Muscle layer of duodenum (tissue), 2 donors: Measurements from ENCODE around the gene BTBD9.

Experiments used
- H3K27ac ChIP-seq: one replicate; pipeline ENCODE4 v1.7.0; 2013; ENCODE audit warnings: mild to moderate bottlenecking, low read length
- H3K27me3 ChIP-seq: one replicate; pipeline ENCODE4 v1.7.0; 2013; ENCODE audit warnings: low read depth, mild to moderate bottlenecking, control low read depth, low read length
- H3K36me3 ChIP-seq, 2 donors: one replicate each; pipeline ENCODE4 v1.7.0; 2013; ENCODE audit warnings: low read length in 2 of 2, control low read depth in 1 of 2, mild to moderate bottlenecking in 1 of 2; ENCODE audit not compliant: insufficient read depth in 2 of 2, control insufficient read depth in 1 of 2
- H3K4me1 ChIP-seq, 2 donors: one replicate each; pipeline ENCODE4 v1.7.0; 2013; ENCODE audit warnings: low read length in 2 of 2, mild to moderate bottlenecking in 2 of 2, control low read depth in 1 of 2, moderate library complexity in 1 of 2; ENCODE audit not compliant: insufficient read depth in 2 of 2, control insufficient read depth in 1 of 2
- H3K4me3 ChIP-seq, 2 donors: one replicate each; pipeline ENCODE4 v1.7.0; 2013; ENCODE audit warnings: low read length in 2 of 2, low read depth in 1 of 2, mild to moderate bottlenecking in 1 of 2
- H3K9me3 ChIP-seq, 2 donors: one replicate each; pipeline ENCODE4 v1.7.0; 2013; ENCODE audit warnings: low read length in 2 of 2, control low read depth in 1 of 2, mild to moderate bottlenecking in 1 of 2; ENCODE audit not compliant: control insufficient read depth in 1 of 2
- donor health status: healthy.

The BTBD9 gene

GRCh38 chr6:38305995-38306681, 333.6 kb downstream of the BTBD9 start:
- Histone ChIP-seq H3K4me1 (peaks cover 0 to 4% of the 10 kb centered on the region in 2 donors), H3K4me3 (no peak overlapping the region), H3K36me3 (no peaks in the 10 kb centered on the region), H3K27me3 (no peaks in the 10 kb centered on the region), H3K9me3 (no peaks in the 10 kb centered on the region), H3K27ac (no peak overlapping the region)

GRCh38 chr6:38302838-38303237, 336.9 kb downstream of the BTBD9 start:
- H3K4me3 ChIP-seq = no peak overlapping the region
- H3K27me3 ChIP-seq = no peaks in the 10 kb centered on the region
- H3K36me3 ChIP-seq = no peaks in the 10 kb centered on the region
- no peak overlapping the region for H3K27ac ChIP-seq
- H3K9me3 ChIP-seq = no peaks in the 10 kb centered on the region
- peaks cover 0 to under 1% of the 10 kb centered on the region in 2 donors for H3K4me1 ChIP-seq

DNA sequence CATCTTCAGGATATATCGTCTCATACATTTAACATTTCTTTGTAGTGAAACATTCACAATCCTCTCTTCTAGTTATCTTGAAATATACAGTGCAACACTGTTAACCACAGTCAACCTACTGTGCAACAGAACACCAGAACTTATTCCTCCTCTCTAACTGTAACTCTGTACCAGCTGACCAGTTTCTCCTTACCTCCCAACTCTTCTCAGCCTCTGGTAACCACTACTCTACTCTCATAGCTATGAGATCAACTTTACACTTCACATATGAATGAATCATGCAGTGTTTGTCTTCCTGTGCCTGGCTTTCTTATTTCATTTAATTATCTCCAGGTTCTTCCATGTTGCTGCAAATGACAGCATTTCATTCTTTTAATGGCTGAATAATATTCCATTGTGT, 337.6 kb downstream of the BTBD9 start:
- Histone ChIP-seq H3K36me3 (no peaks in the 10 kb centered on the region), H3K27me3 (no peaks in the 10 kb centered on the region), H3K4me3 (no peak overlapping the region), H3K9me3 (no peaks in the 10 kb centered on the region), H3K4me1 (no peaks in the 10 kb centered on the region), H3K27ac (no peak overlapping the region)

GRCh38 chr6:38290133-38290799, 349.5 kb downstream of the BTBD9 start:
- no peaks in the 10 kb centered on the region for H3K36me3 ChIP-seq
- no peaks in the 10 kb centered on the region for H3K4me1 ChIP-seq
- no peak overlapping the region for H3K27ac ChIP-seq
- H3K9me3 ChIP-seq = no peaks in the 10 kb centered on the region
- H3K27me3 ChIP-seq = no peaks in the 10 kb centered on the region
- H3K4me3 ChIP-seq = no peak overlapping the region

DNA sequence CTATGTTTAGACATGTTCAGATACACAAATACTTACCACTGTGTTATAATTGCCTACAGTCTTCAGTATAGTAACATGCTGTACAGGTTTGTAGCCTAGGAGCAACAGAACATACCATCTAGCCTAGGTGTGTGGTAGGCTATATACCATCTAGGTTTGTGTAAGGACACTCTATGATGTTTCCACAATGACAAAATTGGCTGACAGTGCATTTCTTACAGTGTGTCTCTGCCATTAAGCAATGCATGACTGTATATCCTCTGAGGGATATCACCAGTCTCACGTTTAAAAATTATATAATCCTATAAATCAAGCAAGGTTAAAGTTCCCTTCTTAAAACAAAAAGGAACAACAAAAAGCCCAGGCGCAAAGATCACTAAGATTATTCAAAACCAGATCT, 352.2 kb downstream of the BTBD9 start:
- Histone ChIP-seq H3K36me3 (no peaks in the 10 kb centered on the region), H3K4me1 (no peaks in the 10 kb centered on the region), H3K9me3 (no peaks in the 10 kb centered on the region), H3K27me3 (no peaks in the 10 kb centered on the region), H3K4me3 (no peak overlapping the region), H3K27ac (no peak overlapping the region)

GRCh38 chr6:38284802-38285394, 354.8 kb downstream of the BTBD9 start:
- Histone ChIP-seq H3K36me3 (no peaks in the 10 kb centered on the region), H3K4me1 (peaks cover 0 to 6% of the 10 kb centered on the region in 2 donors), H3K9me3 (no peaks in the 10 kb centered on the region), H3K4me3 (no peak overlapping the region), H3K27ac (no peak overlapping the region), H3K27me3 (no peaks in the 10 kb centered on the region)

DNA sequence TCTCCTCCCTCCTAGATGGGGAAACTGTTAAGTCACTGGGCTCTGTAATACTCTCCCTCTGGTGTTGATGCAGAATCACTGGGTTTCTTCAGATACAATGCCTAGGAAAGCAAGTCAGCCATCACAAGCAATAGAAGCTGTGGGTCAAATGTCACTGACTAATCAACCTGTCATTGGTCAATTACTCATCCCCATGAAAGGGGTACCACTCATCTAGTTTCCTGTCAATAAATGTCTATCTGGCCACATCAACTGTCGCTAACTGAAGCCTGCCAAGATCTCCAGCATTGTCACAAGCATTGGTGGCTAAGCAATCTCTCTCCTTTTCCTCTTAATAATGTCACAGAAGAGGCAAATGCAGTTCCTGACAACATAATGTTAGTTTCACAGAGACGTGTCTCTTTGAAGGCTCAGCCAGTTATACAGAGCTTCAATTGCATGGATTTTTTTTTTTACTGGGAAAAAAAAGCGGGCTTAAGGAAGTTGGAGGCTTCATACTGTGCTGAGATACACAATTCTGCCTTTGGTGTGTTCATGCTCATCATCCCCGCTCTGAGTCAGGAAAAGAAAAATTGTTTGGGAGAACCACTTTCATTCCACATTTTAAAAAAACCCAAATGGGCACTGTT, 355.9 kb downstream of the BTBD9 start:
- Histone ChIP-seq H3K27ac (no peak overlapping the region), H3K4me3 (no peak overlapping the region), H3K9me3 (no peaks in the 10 kb centered on the region), H3K4me1 (peaks cover 0 to 9% of the 10 kb centered on the region in 2 donors), H3K36me3 (no peaks in the 10 kb centered on the region), H3K27me3 (no peaks in the 10 kb centered on the region)

GRCh38 chr6:38282911-38283310, 356.8 kb downstream of the BTBD9 start:
- H3K27me3 ChIP-seq = no peaks in the 10 kb centered on the region
- peaks cover 0 to 9% of the 10 kb centered on the region in 2 donors for H3K4me1 ChIP-seq
- H3K9me3 ChIP-seq = no peaks in the 10 kb centered on the region
- no peaks in the 10 kb centered on the region for H3K36me3 ChIP-seq
- H3K27ac ChIP-seq = no peak overlapping the region
- no peak overlapping the region for H3K4me3 ChIP-seq

DNA sequence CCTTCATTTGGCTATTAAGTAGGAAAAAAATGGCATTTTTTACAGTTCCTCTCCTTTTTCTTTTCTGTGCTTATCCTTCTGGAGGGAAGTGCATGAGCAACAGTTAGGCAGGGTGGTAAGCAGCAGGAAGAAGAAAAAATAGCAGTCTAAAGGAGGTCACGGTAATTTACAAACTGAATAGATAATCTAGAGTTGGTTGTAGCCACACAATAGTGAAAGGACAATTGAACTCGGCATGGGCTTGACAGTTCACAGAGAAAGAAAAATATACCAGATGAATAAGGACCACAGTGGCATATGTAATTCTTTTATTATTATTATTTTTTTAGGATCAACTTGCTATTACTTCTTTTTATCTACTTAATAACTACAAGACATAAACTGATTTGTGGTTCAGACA, 358.6 kb downstream of the BTBD9 start:
- Histone ChIP-seq H3K36me3 (no peaks in the 10 kb centered on the region), H3K27ac (no peak overlapping the region), H3K27me3 (no peaks in the 10 kb centered on the region), H3K4me3 (no peak overlapping the region), H3K4me1 (peaks cover 0 to 9% of the 10 kb centered on the region in 2 donors), H3K9me3 (no peaks in the 10 kb centered on the region)

GRCh38 chr6:38279963-38280588, 359.7 kb downstream of the BTBD9 start:
- no peak overlapping the region for H3K4me3 ChIP-seq
- H3K4me1 ChIP-seq = peaks cover 0 to 9% of the 10 kb centered on the region in 2 donors
- no peaks in the 10 kb centered on the region for H3K36me3 ChIP-seq
- no peak overlapping the region for H3K27ac ChIP-seq
- H3K9me3 ChIP-seq = no peaks in the 10 kb centered on the region
- H3K27me3 ChIP-seq = no peaks in the 10 kb centered on the region

DNA sequence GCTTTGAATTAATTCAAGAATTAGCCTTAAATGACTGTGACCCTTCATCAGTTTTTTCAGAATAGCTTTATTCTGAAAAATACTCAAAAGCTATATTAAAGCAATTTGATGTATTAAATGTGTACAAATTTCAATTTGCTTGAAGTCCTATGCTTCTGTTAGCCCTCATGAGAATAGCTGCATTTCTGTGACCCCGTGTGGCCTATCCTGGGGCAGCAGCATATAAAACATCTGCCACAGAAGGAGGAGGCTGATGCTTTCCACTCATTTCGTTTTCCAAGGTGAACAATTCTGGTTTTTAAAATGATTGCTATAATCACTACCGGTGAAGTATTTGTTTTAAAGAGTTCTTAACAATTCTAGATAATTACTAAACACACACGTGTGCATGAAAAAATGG, 360.3 kb downstream of the BTBD9 start:
- H3K36me3 ChIP-seq = no peaks in the 10 kb centered on the region
- H3K4me3 ChIP-seq = no peak overlapping the region
- peaks cover 0 to 9% of the 10 kb centered on the region in 2 donors for H3K4me1 ChIP-seq
- no peak overlapping the region for H3K27ac ChIP-seq
- no peaks in the 10 kb centered on the region for H3K27me3 ChIP-seq
- no peaks in the 10 kb centered on the region for H3K9me3 ChIP-seq
